Gastrocnemius medialis (tissue), 4 donors: ENCODE data around the gene KIAA1614.

Experiments used
- CTCF ChIP-seq, 5 experiments: fragments of 450-650 bp in 3 of 5; fragments of 200-600 bp in 2 of 5; sonication (generic) in 2 of 5; IDR thresholded peaks in 4 of 5; conservative IDR thresholded peaks in 1 of 5; 1 replicate in 4 of 5; 2 replicates in 1 of 5; pipeline ENCODE4 v1.5.1; 2016 to 2019; ENCODE audit warnings: antibody characterized with exemption in 5 of 5, mild to moderate bottlenecking in 3 of 5, moderate library complexity in 3 of 5
- POLR2A ChIP-seq, 2 donors: fragments of 450-650 bp; IDR thresholded peaks; one replicate each; pipeline ENCODE4 v1.6.1; 2017; ENCODE audit warnings: antibody characterized with exemption in 2 of 2, mild to moderate bottlenecking in 2 of 2, moderate library complexity in 2 of 2

- TF ChIP-seq CTCF (IDR thresholded peaks at IDR 0.05 in 4 of 5, conservative IDR thresholded peaks at IDR 0.05 in 1 of 5) (no peak), POLR2A (IDR thresholded peaks at IDR 0.05) (no peak)
Observed at GRCh38 chr1:180945151-180945550, 32.5 kb downstream of the KIAA1614 start.
